Activated CD8-positive, alpha-beta memory T cell treated with anti-CD3 and anti-CD28 coated beads, Interleukin-2, amount 50 U/mL, for 1 hour (primary cell): ENCODE measurements around the gene ATP8B4.
"Not testable (repeated sequence)": the region's sequence is repeated elsewhere in the genome, so short reads cannot be mapped to it uniquely, and the experiment has no call there.

Experiments used
- DNase-seq: peaks from one replicate; pipeline ENCODE4 v3.0.0-alpha.2; 2020; ENCODE audit errors: extremely low read depth

The ATP8B4 gene

DNA sequence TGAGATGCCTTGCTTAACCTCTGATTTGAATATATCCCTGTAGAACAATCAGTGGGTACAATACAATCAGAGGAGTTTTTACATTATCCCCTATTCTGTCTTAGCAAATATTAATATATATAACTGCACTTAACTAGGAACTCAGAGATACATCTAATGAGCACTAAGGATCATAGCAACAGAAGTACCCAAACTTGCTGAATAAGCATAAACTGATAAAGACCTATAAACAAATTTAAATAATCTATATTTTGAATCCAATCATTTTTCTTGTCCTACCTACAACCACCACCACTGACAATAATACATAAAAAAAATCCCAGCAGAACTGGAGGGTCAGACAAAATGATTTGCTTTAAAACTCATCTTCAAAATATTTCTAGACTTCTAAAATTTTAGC is 106.2 kb downstream of the ATP8B4 start:
- no peak for DNase-seq

DNA sequence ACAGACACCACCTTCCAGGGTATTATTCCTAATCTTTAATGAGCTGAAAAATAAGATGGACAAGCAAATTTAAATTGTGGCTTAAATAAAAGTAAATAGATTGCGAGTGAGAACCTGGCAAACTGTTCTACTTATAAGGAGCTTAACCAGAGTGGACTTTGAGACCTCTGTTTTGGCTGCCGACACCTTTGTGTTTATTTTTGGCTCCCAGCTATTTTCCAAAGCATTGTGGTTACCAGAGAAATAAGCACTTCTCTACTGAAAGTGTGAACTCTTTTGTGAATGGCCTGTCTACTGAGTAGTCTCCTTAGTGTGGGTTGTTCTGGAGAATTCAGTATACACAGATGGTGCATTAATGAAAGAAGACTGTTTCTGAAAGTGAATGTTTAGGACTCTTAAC is 109.4 kb downstream of the ATP8B4 start:
- no peak for DNase-seq

DNA sequence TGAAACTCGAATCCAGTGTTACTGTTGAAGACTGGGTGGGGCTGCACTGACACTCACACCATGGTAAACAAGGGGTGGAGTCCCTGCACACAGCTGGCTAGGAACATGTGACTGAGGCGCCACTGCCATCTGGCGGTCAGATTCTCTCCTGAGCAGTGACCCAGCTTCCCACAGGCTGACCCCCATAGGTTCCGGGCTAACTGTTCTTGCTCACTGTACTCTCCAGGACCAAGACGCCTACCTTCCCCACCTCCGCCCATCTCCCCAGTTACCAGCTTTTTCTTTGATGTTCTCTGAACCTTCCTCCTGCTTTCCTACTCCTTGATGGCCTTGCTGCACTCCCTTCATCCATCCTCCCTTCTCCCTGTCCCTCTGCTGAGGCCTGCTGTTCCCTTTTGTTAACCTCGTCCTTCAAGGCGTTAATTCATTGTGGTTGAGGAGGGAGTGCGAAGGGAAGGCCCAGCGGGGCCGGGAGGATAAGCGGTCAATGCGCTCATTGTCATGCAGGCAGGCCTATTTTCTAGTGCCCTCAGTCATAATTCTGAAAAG is 115.2 kb downstream of the ATP8B4 start:
- DNase-seq: peak; percentile 2

DNA sequence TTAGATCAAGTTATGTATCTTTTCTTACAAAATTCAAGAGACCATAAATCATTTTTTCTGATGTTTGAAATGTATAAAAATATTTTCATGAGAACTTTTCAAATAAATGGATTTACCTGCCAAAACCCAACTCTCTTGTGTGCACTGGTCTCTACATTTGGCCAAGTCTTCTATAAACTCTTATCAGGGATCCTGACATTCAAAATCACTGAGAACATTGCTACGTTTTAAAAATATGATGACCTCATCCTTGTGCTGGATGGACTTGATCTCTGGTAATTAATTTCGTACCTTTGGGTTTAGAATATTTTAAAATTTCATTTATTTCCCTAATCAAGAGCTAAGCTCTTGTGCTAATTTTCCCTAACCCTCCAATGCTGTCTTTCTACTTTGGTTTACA is 127.4 kb downstream of the ATP8B4 start:
- DNase-seq: no peak

DNA sequence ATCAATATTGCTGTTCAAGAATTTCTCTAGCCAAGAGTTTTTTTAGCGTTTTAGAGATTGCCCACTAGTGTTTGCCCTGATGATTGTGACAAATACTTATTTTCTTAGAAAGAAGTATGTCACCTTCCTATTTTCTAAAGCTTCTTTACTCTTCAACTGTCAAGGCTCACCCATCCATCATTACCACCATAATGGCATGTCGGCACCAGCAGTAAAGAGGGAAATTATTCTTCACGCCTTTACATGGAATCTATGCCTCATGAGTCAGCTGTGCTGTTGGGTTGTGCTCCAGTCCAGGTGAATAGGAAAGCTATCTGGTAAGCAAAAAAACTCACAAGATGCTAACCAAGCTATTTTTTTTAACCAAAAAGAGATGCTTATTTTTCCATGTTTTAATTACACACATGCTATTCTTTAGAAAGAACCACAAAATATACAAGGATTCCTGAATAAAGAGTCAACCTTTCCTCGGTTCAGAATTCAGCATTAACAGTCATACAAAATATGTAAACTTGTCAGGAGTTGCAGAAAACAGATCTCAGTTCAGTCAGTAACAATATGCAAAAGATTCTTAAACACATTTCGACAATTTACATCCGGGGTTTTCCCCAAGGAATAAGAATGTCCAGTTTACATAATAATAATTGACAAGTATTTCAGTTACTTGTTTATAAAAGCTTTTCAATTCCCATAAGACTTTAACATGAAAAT is 128.0 kb downstream of the ATP8B4 start:
- DNase-seq: no peak

DNA sequence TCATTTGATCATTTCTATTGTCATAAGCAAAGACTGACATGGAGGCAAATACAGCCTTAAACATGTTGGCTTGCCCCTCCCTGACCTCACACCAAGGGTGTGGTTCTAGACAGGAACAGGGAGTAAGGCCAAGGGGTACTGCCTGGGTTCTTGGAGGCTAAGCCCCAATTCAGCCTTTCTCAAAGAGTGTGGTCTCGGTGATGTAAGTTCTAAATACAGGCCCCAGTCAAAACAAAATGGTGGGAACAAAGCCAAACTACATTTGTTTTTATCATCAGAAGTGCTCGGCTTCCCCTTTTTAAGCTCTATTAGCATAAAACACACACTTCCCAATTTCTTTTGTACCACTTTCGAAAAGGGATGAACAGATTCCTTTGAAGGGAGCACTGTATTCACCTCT is 129.5 kb downstream of the ATP8B4 start:
- no peak for DNase-seq

DNA sequence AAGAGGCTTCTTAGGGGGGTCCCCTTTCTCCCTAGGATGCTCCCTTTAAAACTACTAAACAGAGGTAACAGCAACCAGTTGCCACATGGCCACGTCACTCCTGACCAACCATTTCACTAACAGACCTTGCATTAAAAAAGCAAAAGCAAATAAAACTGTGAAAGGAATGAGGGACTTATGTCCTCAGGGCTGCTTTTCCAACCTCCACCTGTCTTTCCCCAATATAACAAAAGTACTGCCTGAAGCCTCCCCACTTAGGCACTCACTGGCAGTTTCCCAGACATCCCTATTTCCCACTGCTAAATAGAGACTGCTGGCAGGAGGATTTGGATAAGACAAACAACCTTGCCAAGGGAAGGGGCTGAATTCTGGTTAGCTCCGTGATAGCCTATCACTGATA is 130.3 kb downstream of the ATP8B4 start:
- DNase-seq: no peak

DNA sequence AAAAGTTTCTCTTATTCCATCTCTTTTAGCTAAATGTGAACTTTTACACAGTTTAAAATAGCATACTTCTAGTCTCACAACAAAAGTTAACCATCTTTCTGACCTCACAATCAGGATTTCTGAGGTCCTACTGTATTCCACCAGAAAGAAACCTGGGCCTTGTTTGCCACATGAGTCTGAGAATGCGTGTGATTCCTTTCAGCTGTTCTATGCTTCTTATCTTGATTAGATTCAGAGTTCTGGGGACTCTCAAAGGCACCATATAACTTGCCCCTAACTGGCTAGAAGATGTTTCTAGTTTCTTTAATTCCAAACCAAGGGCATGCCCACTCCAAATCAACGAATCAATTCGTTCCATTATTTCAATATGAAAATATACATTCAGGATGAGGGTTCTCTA is 131.1 kb downstream of the ATP8B4 start:
- DNase-seq: no peak

DNA sequence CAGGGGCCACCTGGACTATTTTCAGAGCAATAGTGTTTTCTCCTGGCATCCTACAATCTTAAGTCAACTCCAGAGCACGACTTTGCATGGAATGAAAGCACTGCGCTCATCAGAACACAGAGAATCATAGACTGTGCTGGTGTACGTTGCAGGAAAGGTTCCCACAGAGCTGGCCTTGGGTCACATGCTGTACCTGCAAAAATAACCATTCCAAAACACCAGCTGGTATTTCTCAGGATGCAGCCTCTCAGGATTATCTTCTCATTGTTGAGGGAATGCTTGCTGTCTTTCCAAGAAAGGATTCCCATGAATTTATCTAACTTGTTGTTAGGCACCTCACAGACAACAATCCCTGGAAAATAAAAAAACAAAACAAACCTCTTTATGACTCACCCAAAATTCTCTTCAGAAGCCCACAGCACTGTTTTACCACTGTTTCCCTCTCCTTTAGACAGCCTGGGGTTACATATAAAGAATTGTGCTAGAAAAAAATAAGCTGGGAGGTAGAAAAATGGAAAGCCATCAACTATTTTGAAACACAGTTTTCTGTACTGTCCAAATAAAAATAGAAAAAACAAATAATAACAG is 131.7 kb downstream of the ATP8B4 start:
- no peak for DNase-seq

DNA sequence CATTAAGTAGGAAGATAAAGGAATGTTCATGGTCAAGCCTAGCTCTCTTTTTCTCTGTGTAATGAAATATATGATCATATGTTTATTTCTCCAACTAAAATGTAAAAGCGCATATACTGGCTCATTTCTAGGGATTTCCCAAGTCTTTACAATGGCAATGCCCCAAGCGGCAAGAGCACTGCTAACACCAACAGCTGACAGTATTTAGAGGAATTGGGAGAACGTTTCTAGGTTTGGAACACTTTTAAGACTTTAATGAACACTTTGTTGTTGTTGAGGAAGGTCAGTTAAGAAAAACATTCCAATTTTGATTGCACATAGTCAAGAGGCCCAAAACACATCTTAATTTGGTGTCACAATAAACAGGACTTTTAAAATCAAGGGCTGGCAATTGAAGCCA is 132.7 kb downstream of the ATP8B4 start:
- DNase-seq: no peak

DNA sequence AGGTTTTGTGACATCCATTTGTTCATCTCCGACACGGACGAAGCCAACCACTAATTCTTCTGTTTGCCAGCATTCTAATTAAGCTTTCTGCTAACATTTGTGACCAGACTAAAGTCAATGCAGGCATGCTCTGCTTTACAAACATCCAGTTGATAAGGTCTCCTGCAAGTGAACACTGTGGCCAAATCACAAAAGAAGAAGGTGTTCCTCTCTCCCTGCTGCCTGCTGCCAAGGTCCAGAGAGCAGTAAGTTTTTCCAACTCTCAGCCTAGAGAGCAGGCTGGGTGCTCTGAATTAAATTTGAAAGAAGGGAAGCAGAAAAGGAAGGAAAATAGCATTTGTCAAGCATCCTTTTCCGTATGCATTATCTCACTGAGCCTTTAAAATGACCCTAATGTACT is 133.6 kb downstream of the ATP8B4 start:
- DNase-seq: no peak

DNA sequence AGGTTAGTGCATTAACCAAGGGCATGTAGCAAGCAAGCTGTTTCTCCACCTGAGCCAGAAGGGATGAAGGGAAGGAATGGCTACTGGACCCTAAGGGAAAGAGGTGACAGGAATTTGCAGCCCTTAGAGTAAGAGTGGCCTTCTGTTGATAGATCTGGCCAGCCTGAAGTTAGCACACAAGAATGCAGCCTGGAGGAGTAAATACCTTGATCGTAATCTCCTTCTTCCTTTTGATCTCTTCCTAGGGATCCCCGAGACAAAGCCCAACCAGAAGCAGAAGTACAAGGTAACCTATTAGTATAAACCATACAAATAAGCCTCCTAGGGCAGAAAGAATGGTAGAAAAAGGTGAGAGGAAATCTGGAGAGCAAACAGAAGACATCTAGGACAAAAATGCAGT is 134.6 kb downstream of the ATP8B4 start:
- DNase-seq: no peak

DNA sequence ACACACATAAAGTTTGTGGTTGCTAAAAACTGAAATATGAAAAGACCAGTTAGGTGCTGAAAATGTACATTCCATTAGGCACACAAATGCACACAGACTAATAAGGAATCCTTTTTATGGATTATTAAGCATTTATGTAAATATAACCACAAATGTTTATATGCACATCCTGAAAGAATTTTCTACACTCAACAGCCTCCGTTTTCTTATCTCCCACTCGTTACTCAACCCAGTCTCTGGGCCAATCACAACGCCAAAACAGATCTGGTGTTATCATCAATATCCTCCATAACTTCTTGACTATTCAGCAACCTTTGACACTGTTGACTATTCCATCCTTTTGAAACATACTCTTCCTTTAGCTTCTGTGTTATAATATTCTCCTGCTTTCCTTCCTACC is 136.4 kb downstream of the ATP8B4 start:
- DNase-seq: no peak

DNA sequence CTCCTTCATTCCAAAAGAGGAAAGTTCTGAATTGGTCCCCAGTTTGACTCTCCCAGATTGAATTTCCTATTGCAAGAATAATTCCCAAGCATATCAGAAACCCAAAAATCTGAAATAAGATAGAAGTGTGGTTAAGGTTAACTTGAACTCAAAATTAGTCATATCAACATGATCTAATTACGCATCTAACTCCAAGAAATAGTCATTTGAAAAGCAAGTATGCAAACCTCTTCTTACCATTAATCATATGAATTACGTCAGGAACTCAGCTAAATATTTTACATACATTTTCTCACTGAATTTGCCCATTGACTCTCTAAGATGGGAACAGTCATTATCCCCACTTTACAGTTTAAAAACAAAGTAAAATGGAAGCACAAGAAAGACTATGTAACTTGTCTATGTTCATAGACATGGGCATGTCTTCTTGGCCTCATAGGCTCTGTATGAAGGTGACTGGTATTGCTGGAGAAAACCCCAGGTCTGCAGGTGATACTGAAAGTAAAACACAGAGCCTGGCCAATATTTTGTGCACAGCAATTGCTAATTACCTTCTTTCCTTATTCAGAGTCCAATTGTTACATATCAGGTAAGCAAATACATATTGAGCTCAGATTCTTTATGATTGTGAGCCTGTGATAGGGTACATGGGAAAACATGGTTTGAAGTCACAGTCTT is 139.2 kb downstream of the ATP8B4 start:
- no peak for DNase-seq

DNA sequence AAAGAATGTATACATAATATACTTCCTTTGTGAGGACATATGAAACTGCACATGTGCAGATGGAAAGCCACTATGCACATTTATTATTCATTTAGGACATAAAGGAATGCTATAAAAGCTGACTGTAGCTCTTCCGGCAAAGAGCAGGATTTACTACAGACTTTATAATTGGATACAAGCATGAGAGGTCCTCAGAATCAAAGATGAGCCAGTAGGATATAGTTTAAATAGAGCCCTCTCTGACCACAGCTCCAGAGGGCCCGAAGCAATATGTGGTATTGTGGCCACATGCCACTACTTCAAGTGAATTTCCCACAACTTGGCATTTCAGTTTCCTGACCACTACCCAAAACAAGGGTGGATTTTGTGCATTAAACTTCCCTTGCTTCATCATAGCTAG is 140.9 kb downstream of the ATP8B4 start:
- no peak for DNase-seq

DNA sequence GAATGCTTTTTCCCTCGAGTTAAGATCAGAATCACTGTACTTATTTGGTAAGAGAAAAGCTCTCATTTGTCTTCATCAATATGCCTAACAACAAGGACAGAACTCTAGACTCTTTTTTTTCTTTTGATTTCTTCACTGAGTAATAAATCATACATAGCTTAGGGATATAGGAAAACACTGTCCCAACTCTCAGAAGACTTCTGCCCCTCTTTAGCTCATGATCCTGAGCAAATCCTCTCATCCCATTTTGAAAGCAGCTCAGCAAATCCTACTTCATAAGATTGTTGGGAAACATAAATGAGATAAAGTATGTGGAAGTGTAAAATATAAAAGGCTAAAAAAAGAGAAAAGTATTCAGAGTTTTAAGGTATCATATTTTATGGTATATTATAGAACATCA is 141.7 kb downstream of the ATP8B4 start:
- no peak for DNase-seq

DNA sequence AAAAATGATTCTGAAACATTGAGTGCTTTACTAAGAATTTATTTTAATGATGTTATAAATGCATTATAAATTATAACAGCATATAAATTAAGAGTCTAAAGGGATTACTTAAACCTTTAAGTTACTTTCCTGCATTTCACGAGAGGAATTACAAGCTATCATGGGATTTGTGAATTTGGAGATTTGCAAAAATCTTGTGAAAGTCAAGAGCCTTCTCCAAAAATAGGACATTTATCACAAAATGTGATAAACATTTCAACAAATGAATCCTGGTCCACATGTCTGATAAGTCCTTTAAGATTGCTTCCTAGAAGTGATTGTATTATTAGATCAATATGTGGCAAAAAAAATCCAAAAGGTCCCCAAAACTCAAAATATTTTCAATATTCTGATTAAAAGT is 154.5 kb downstream of the ATP8B4 start:
- DNase-seq: no peak

DNA sequence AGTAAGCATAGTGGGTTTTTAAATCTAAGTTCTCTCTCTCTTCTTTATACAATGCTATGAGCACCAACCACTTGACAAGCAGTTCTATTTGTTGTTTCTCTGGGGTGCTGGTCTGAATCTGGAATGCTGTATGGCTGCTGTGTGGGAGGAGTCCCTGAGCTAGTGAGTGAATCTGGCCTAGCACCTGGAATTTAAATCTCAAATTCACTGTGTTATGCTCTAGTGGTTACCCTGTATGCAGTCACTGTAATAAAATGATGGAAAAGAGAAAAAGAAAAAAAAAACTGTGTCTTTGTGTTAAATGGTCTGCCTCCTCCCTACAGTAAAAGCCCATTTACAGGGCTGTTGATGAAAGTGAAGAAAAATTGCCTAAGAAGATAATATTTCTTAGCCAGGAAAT is 155.0 kb downstream of the ATP8B4 start:
- no peak for DNase-seq

DNA sequence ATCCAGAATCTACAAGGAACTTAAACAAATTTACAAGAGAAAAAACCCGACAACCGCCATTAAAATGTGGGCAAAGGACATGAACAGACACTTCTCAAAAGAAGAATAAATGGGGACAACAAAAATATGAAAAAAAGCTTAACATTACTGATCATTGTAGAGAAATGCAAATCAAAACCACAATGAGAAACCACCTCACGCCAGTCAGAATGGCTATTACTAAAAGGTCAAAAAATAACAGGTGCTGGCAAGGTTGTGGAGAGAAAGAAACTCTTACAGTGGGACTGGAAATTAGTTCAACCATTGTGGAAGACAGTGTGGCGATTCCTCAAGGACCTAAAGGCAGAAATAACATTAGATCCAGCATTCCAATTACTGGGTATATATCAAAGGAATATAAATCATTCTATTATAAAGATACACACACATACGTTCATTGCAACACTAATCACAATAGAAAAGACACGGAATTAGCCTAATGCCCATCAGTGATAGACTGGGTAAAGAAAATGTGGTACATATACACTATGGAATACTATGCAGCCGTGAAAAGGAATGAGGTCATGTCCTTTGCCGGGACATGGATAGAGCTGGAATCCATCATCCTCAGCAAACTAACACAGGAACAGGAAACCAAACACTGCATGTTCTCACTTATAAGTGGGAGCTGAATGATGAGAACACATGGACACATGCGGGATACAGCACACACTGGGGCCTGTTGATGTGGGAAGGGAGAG is 155.8 kb downstream of the ATP8B4 start:
- not testable (repeated sequence) for DNase-seq

DNA sequence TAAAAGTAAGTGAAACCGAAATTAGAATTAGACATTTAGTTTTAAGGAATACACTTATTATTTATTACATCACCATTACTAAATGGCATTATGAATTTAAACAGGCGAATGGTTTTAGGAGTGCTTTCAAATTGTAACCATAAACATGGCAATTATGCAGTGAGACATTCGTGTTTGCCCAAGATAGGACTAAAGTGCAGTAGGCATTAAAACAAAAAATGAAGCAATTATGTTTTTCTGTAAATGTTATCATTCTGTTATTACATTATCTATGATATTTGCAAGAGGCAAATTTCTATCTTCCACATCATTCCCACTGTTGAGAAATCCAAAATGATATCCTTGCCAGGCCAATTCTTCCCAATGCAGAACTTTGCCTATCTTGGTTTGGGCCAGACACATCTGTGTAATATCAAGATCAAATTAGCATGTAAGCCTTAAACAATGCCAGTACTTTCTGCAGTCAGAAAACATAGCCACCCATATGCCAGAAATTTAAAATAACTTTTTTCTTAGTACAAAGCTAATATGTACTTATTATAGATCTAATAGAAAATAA is 156.9 kb downstream of the ATP8B4 start:
- no peak for DNase-seq

DNA sequence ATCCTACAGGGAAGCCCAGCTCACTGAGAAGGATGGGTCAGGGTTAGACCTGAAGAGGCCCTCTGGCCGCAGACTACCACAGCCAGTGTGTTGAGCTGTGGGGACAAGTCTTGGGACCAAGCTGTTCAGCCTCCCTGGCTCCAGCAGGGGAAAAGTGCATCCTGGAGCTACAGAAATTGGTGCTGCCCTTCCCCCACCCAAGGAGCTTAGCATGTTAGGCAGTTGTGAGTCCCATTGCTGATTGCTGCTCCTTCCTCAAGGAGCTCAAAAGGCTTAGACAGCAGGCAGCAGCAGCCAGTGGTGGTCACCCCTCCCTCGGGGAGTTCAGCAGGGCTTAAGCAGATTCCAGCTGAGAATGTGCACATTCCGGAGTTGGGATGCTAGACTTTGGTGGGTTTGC is 165.6 kb downstream of the ATP8B4 start:
- no peak for DNase-seq

DNA sequence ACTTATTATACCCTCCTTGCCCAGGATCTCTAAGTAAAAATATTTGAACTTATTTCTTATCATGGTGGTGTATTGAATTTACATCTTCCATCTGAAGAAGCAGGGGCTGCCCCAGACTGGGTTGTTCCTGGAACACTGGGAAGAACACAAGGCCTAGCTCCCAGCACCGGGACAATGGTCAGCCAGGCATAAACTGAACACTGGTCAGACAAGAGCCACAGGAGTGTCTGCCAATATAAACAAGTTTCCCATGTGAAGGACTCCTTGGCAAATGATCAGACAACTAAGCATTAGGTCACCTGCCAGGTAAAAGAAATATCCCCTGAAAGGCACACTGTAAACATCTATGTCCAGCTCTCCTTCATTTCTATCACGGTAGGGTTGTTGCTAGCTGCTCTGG is 172.4 kb downstream of the ATP8B4 start:
- DNase-seq: no peak
